Stimulated activated CD8-positive, alpha-beta memory T cell treated with anti-CD3 and anti-CD28 coated beads, Interleukin-15, amount 100 ng/mL, for 24 hours (primary cell): ENCODE data around the gene FIGN.

Source experiments
- DNase-seq: peaks from one replicate; pipeline ENCODE4 v3.0.0-alpha.2; 2020; ENCODE audit warnings: low read depth

FIGN gene

GRCh38 chr2:163708265-163708664, 27.5 kb downstream of the FIGN start:
- DNase-seq, result no peak

- DNase-seq, result no peak
These were observed 32.4 kb downstream of the FIGN start for GRCh38 chr2:163703386-163703785.

- no peak for DNase-seq
These were observed 34.2 kb downstream of the FIGN start for GRCh38 chr2:163701399-163702195.

GRCh38 chr2:163698857-163699256, 37.0 kb downstream of the FIGN start:
- no peak for DNase-seq

- DNase-seq, result no peak
These were observed 37.8 kb downstream of the FIGN start for GRCh38 chr2:163697846-163698637.

GRCh38 chr2:163697429-163697828, 38.4 kb downstream of the FIGN start:
- DNase-seq, result no peak

GRCh38 chr2:163693484-163693883, 42.3 kb downstream of the FIGN start:
- DNase-seq, result no peak

GRCh38 chr2:163692611-163693482, 43.0 kb downstream of the FIGN start:
- DNase-seq, result no peak

- no peak for DNase-seq
These were observed 43.7 kb downstream of the FIGN start for GRCh38 chr2:163692081-163692480.

- no peak for DNase-seq
These were observed 44.9 kb downstream of the FIGN start for GRCh38 chr2:163690896-163691295.

- DNase-seq, result no peak
These were observed 48.6 kb downstream of the FIGN start for GRCh38 chr2:163687217-163687616.

GRCh38 chr2:163686289-163686688, 49.5 kb downstream of the FIGN start:
- DNase-seq, result no peak

- no peak for DNase-seq
These were observed 53.1 kb downstream of the FIGN start for GRCh38 chr2:163682695-163683094.

GRCh38 chr2:163681745-163682144, 54.1 kb downstream of the FIGN start:
- DNase-seq, result no peak

GRCh38 chr2:163675388-163675787, 60.4 kb downstream of the FIGN start:
- no peak for DNase-seq

- DNase-seq, result no peak
These were observed 62.3 kb downstream of the FIGN start for GRCh38 chr2:163673522-163673921.

GRCh38 chr2:163670929-163671328, 64.9 kb downstream of the FIGN start:
- DNase-seq, result no peak

GRCh38 chr2:163669506-163669905, 66.3 kb downstream of the FIGN start:
- DNase-seq, result no peak

- no peak for DNase-seq
These were observed 68.5 kb downstream of the FIGN start for GRCh38 chr2:163667064-163667887.

- no peak for DNase-seq
These were observed 70.0 kb downstream of the FIGN start for GRCh38 chr2:163665817-163666216.

GRCh38 chr2:163665051-163665450, 70.8 kb downstream of the FIGN start:
- no peak for DNase-seq

- DNase-seq, result no peak
These were observed 71.2 kb downstream of the FIGN start for GRCh38 chr2:163664610-163665009.
